ENCODE results near the gene DIABLO. TPM values are rescaled to one million over a fixed set of nuclear protein-coding genes. Genes with fewer than 3 reads are reported as not detected.
"Not testable (repeated sequence)": the region's sequence is repeated elsewhere in the genome, so short reads cannot be mapped to it uniquely, and the experiment has no call there.

DIABLO gene
- total RNA-seq, 2 donors from 2014 or later = 15.8 to 28.3 TPM

DNA sequence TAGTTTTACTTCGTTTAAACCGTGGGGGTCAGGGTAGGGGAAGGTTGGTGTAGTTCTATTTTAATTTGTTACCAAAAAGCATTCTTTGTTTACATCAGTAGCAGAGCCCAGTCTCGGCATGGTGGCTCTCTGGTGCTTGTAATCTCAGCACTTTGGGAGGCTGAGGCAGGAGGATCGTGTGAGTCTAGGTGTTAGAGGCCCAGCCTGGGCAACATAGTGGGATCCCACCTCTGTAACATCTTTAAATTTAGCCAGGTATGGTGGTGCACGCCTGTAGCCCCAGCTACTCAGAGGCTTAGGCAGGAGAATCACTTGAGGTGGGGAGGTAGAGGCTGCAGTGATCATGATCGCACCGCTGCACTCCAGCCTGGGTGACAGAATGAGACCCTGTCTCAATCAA, 40.8 kb downstream of the DIABLO start:
- DNase-seq = no peak
- TF ChIP-seq, protein P1, sequence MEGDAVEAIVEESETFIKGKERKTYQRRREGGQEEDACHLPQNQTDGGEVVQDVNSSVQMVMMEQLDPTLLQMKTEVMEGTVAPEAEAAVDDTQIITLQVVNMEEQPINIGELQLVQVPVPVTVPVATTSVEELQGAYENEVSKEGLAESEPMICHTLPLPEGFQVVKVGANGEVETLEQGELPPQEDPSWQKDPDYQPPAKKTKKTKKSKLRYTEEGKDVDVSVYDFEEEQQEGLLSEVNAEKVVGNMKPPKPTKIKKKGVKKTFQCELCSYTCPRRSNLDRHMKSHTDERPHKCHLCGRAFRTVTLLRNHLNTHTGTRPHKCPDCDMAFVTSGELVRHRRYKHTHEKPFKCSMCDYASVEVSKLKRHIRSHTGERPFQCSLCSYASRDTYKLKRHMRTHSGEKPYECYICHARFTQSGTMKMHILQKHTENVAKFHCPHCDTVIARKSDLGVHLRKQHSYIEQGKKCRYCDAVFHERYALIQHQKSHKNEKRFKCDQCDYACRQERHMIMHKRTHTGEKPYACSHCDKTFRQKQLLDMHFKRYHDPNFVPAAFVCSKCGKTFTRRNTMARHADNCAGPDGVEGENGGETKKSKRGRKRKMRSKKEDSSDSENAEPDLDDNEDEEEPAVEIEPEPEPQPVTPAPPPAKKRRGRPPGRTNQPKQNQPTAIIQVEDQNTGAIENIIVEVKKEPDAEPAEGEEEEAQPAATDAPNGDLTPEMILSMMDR (IDR thresholded peaks at IDR 0.05) = no peak
- TF ChIP-seq POLR2A (IDR thresholded peaks at IDR 0.05) = no peak
- WGBS, 2 donors = 82 to 87% methylated on average over 7 of the region's 7 CpGs
- Histone ChIP-seq H3K36me3 (replicated peaks in 1 of 2; ENCODE audit: insufficient read depth in 1 of 2, low read depth in 2 of 2) (no peaks in the 10 kb centered on the region), H3K27ac (no peak overlapping the region), H3K4me3 (no peak overlapping the region), H3K9me3 (no peaks in the 10 kb centered on the region), H3K4me1 (peaks cover 11% of the 10 kb centered on the region), H3K27me3 (no peaks in the 10 kb centered on the region)
- ATAC-seq = no peak
- intact Hi-C loops (cut with DNase I) = no loop called here

DNA sequence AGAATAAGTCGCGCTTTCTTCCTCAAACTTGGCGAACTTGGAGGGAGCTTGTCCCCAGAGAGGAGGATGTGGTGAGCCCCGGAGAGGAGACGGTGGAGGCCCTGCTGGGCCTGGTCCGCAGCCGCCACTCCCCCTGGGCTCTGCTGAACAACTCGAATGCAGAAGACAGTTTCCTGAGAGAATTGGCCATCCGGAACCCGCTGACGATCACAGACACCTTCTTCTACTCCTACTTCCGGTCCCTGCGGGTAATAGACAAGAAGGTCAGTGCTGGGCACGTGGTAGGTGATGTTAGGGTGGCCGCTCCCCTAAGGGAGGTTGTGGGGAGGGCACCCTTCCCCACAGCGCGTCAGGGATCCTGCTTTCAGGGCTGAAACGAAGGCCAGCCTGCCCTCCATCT, 41.3 kb downstream of the DIABLO start:
- Histone ChIP-seq H3K4me3 (no peak overlapping the region), H3K27ac (no peak overlapping the region), H3K9me3 (no peaks in the 10 kb centered on the region), H3K36me3 (replicated peaks in 1 of 2; ENCODE audit: insufficient read depth in 1 of 2, low read depth in 2 of 2) (no peaks in the 10 kb centered on the region), H3K4me1 (peaks cover 11% of the 10 kb centered on the region), H3K27me3 (no peaks in the 10 kb centered on the region)
- ATAC-seq (no peak), DNase-seq (no peak)
- intact Hi-C loops (cut with DNase I) = no loop called here
- WGBS, 2 donors = 83% methylated on average over 18 of the region's 18 CpGs; no CpG with 5 or more reads in 1 of the 2 donors
- no peak for TF ChIP-seq POLR2A (IDR thresholded peaks at IDR 0.05)

GRCh38 chr12:122183588-122183940, 42.3 kb downstream of the DIABLO start:
- intact Hi-C loops (cut with DNase I) = no loop called here
- peaks cover 11% of the 10 kb centered on the region for H3K4me1 ChIP-seq
- H3K27me3 ChIP-seq = no peaks in the 10 kb centered on the region
- H3K9me3 ChIP-seq = no peaks in the 10 kb centered on the region
- H3K27ac ChIP-seq = no peak overlapping the region
- DNase-seq (no peak), ATAC-seq (no peak)
- WGBS, 2 donors = 84 to 87% methylated on average over 9 to 10 of the region's 10 CpGs
- H3K4me3 ChIP-seq = no peak overlapping the region
- no peaks in the 10 kb centered on the region for H3K36me3 ChIP-seq (replicated peaks in 1 of 2; ENCODE audit: insufficient read depth in 1 of 2, low read depth in 2 of 2)
- TF ChIP-seq POLR2A (IDR thresholded peaks at IDR 0.05) = no peak
- TF ChIP-seq, protein P1 (IDR thresholded peaks at IDR 0.05) = no peak

DNA sequence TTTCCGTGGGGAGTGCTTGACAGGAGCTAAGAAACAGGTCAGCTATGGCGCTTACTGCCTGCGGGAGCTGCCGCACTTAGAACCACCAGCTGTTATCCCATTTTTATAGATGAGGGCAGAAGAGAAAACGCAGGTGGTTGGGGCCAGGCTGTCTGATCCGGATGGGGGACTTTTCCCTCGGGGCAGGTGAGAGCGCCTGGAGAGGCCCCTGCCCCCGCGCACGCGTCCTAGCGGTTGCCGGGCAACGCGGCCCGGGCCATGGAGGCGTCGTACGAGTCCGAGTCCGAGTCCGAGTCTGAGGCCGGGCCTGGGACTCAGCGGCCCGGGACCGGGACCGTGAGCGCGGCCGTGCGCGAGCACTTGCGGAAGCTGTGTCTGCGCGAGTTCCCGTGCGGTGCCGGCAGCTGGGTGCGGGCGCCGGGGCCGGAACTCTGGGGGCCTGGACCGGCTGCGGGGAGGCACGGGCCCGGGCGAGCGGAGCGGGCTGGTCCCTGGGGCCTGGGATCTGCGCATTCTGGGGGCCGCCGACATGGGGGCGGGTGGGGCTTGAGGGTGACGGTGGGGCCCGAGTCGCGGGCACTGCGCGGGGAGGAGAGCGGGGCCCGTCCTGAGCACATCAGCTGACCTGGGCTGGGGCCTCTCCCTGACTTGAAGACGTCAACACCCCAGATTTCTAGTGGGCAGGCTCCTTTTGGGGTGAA, 42.8 kb downstream of the DIABLO start, which contains the start of gene LRRC43:
Gene LRRC43, plus strand, starts transcription at position 237 of the 701 bp plus-strand sequence. Its CDS starts 22 bp downstream, at position 259.
- H3K9me3 ChIP-seq = no peaks in the 10 kb centered on the region
- 4 to 18% methylated on average over 16 to 56 of the region's 63 CpGs for WGBS, 2 donors
- H3K4me3 ChIP-seq = peak within 1 kb of the TSS in 1 of 2 donors; percentile 30
- peaks cover 11% of the 10 kb centered on the region for H3K4me1 ChIP-seq
- H3K36me3 ChIP-seq (replicated peaks in 1 of 2; ENCODE audit: insufficient read depth in 1 of 2, low read depth in 2 of 2) = no peaks in the 10 kb centered on the region
- peak within 1 kb of the TSS in 1 of 4 donors; percentile 21 for H3K27ac ChIP-seq
- intact Hi-C loops (cut with DNase I) = no loop called here
- no peak for TF ChIP-seq POLR2A (IDR thresholded peaks at IDR 0.05)
- TF ChIP-seq, protein P1 (IDR thresholded peaks at IDR 0.05) = no peak
- no peaks in the 10 kb centered on the region for H3K27me3 ChIP-seq
- ATAC-seq = peak; percentile 79
- peak; percentile 41 to 66 (median 48) for DNase-seq

GRCh38 chr12:122176473-122176872, 49.4 kb downstream of the DIABLO start:
- H3K36me3 ChIP-seq (replicated peaks in 1 of 2; ENCODE audit: insufficient read depth in 1 of 2, low read depth in 2 of 2); ATAC-seq; H3K9me3 ChIP-seq; H3K27me3 ChIP-seq; H3K4me3 ChIP-seq; DNase-seq; intact Hi-C loops (cut with DNase I); H3K27ac ChIP-seq; H3K4me1 ChIP-seq: not testable (repeated sequence)
- WGBS, 2 donors = 84 to 94% methylated on average over 4 of the region's 4 CpGs

Data from body of pancreas (tissue), 4 donors.